ENCODE measurements around the gene PRKN. TPM values are rescaled to one million over a fixed set of nuclear protein-coding genes. Genes with fewer than 3 reads are reported as not detected.

PRKN gene
- total RNA-seq, 2 donors from 2014 or later = 3.3 to 4.8 TPM

DNA sequence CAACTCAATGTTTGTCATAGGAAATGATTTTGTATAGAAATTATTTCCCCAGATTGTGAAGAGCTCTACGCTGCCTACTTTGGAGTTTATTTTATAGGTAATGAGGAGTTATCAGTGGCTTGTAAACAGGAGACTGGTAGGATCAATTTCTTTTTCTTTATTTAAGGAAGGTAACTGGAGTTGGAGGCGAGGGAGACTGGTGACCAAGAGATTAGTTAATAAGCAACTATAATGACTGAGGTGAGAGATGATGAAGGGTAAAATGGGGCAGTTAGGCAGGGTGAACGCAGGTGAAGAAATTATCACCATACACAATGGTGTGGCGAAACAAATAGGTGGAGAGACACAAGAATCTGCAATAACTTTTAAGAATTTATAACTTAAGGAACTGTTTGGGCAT is 100.2 kb downstream of the PRKN start:
- TF ChIP-seq CTCF (conservative IDR thresholded peaks at IDR 0.05) = no peak
- Histone ChIP-seq H3K9ac (ENCODE audit: extremely low read depth, low read length, poor library complexity, severe bottlenecking) (no peak overlapping the region), H3K27me3 (ENCODE audit: control insufficient read depth, insufficient read depth, low read length, poor library complexity, severe bottlenecking) (no peaks in the 10 kb centered on the region), H3K9me3 (ENCODE audit: control insufficient read depth, low read length) (no peaks in the 10 kb centered on the region), H3K4me3 (ENCODE audit: low read length) (no peak overlapping the region), H3K36me3 (ENCODE audit: control insufficient read depth, insufficient read depth, low read length) (no peaks in the 10 kb centered on the region), H3K4me1 (ENCODE audit: control insufficient read depth, insufficient read depth, low read length) (no peaks in the 10 kb centered on the region), H3K27ac (ENCODE audit: low read depth, low read length) (no peak overlapping the region)
- H3K27ac Mint-ChIP-seq = no peak overlapping the region
- no peaks in the 10 kb centered on the region for H3K36me3 Mint-ChIP-seq (ENCODE audit: low read depth)
- DNase-seq = no peak
- H3K4me3 Mint-ChIP-seq = no peak overlapping the region
- H3K27me3 Mint-ChIP-seq (ENCODE audit: insufficient read depth) = no peaks in the 10 kb centered on the region
- H3K9me3 Mint-ChIP-seq = no peaks in the 10 kb centered on the region
- peaks cover 9% of the 10 kb centered on the region for H3K4me1 Mint-ChIP-seq
- 63 to 70% methylated on average over 3 to 4 of the region's 4 CpGs for WGBS, 2 experiments (ENCODE audit: insufficient coverage in 1 of 2, insufficient read length in 1 of 2)

DNA sequence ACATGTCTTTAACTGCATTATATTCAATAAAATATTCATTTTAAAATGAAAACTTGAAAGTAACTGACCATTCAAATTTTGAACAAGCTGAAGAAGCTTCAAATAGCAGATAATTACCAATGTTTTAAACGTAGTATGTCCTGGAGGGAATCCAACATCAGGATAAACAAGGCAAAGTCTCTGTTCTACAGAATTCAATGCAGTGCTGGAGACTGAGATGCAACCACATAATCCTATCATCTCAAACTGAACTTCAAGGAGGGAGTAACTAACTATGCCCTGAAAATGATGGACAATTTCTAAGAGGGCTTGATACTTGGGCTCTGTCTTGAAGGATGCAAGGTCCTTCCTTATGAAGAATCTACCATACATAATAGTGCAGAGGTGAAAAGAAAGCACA is 100.7 kb downstream of the PRKN start:
- 92 to 100% methylated on average over 1 of the region's 1 CpG for WGBS, 2 experiments (ENCODE audit: insufficient coverage in 1 of 2, insufficient read length in 1 of 2)
- Histone ChIP-seq H3K9me3 (ENCODE audit: control insufficient read depth, low read length) (no peaks in the 10 kb centered on the region), H3K27ac (ENCODE audit: low read depth, low read length) (no peak overlapping the region), H3K27me3 (ENCODE audit: control insufficient read depth, insufficient read depth, low read length, poor library complexity, severe bottlenecking) (no peaks in the 10 kb centered on the region), H3K4me3 (ENCODE audit: low read length) (no peak overlapping the region), H3K36me3 (ENCODE audit: control insufficient read depth, insufficient read depth, low read length) (no peaks in the 10 kb centered on the region), H3K9ac (ENCODE audit: extremely low read depth, low read length, poor library complexity, severe bottlenecking) (no peak overlapping the region), H3K4me1 (ENCODE audit: control insufficient read depth, insufficient read depth, low read length) (no peaks in the 10 kb centered on the region)
- no peak for TF ChIP-seq CTCF (conservative IDR thresholded peaks at IDR 0.05)
- H3K27ac Mint-ChIP-seq = no peak overlapping the region
- H3K4me1 Mint-ChIP-seq = peaks cover 9% of the 10 kb centered on the region
- H3K4me3 Mint-ChIP-seq = no peak overlapping the region
- H3K27me3 Mint-ChIP-seq (ENCODE audit: insufficient read depth) = no peaks in the 10 kb centered on the region
- no peak for DNase-seq
- no peaks in the 10 kb centered on the region for H3K36me3 Mint-ChIP-seq (ENCODE audit: low read depth)
- no peaks in the 10 kb centered on the region for H3K9me3 Mint-ChIP-seq

- no peak overlapping the region for H3K4me3 Mint-ChIP-seq
These were observed 101.6 kb downstream of the PRKN start for GRCh38 chr6:162625846-162626540.

More at GRCh38 chr6:162625846-162626540, 101.6 kb downstream of the PRKN start:
- Histone ChIP-seq H3K27ac (ENCODE audit: low read depth, low read length) (no peak overlapping the region), H3K9me3 (ENCODE audit: control insufficient read depth, low read length) (no peaks in the 10 kb centered on the region), H3K27me3 (ENCODE audit: control insufficient read depth, insufficient read depth, low read length, poor library complexity, severe bottlenecking) (no peaks in the 10 kb centered on the region), H3K36me3 (ENCODE audit: control insufficient read depth, insufficient read depth, low read length) (no peaks in the 10 kb centered on the region), H3K4me1 (ENCODE audit: control insufficient read depth, insufficient read depth, low read length) (no peaks in the 10 kb centered on the region), H3K9ac (ENCODE audit: extremely low read depth, low read length, poor library complexity, severe bottlenecking) (no peak overlapping the region), H3K4me3 (ENCODE audit: low read length) (no peak overlapping the region)
- Mint-ChIP-seq H3K27ac (no peak overlapping the region), H3K4me1 (peaks cover 13% of the 10 kb centered on the region), H3K9me3 (no peaks in the 10 kb centered on the region), H3K27me3 (ENCODE audit: insufficient read depth) (no peaks in the 10 kb centered on the region), H3K36me3 (ENCODE audit: low read depth) (no peaks in the 10 kb centered on the region)
- DNase-seq = no peak
- TF ChIP-seq CTCF (conservative IDR thresholded peaks at IDR 0.05) = no peak
- 79% methylated on average over 5 of the region's 5 CpGs; no CpG with 5 or more reads in 1 of the 2 experiments for WGBS, 2 experiments (ENCODE audit: insufficient coverage in 1 of 2, insufficient read length in 1 of 2)

All from endodermal cell (in vitro differentiated cells).